SK-N-DZ (cell line): ENCODE results near the gene HEATR3. TPM values are rescaled to one million over a fixed set of nuclear protein-coding genes. Genes with fewer than 3 reads are reported as not detected.

Experiments
- DNase-seq: peaks from one replicate; pipeline ENCODE4 v3.0.0-alpha.2; 2015; ENCODE audit warnings: low spot score
- polyA plus RNA-seq, 2 experiments: library from polyadenylated mRNA; depleted of rRNA; stranded (reverse); fragments of >200 nt; gene quantifications; 2 replicates each; pipeline ENCODE4 v1.2.3, GENCODE V29; 2014

Gene HEATR3, protein sequence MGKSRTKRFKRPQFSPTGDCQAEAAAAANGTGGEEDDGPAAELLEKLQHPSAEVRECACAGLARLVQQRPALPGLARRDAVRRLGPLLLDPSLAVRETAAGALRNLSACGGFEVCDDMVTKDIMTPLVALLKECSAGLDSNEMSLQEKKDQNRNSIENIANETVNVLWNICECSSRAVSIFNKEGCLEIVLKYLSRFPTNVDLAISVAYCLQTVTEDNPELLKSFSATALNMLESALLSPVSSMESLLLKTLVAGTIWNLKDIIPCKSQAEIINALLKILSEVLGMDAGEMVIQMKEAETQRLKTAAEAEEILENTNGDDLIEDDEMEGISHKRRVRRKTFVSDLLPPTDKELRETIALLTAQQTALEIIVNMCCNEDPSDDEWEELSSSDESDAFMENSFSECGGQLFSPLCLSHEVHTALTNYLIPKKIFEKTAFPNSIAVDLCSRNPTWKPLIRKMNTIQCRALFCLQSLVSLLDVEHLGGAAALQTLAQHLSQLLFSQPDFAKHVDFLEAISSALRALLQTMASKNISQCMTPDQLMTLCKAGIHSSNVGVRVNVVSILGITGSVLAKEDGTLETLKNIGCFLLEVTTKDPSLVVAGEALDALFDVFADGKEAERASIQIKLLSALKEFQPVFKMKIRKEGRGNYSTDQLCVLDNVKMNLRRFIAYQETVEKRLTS
- polyA plus RNA-seq (2014; cell fraction: cytosol; rRNA removed) = 26.8 and 43.5 TPM in 2 replicates
- polyA plus RNA-seq (2014; cell fraction: nucleus; rRNA removed) = 50.7 and 85.1 TPM in 2 replicates

DNA sequence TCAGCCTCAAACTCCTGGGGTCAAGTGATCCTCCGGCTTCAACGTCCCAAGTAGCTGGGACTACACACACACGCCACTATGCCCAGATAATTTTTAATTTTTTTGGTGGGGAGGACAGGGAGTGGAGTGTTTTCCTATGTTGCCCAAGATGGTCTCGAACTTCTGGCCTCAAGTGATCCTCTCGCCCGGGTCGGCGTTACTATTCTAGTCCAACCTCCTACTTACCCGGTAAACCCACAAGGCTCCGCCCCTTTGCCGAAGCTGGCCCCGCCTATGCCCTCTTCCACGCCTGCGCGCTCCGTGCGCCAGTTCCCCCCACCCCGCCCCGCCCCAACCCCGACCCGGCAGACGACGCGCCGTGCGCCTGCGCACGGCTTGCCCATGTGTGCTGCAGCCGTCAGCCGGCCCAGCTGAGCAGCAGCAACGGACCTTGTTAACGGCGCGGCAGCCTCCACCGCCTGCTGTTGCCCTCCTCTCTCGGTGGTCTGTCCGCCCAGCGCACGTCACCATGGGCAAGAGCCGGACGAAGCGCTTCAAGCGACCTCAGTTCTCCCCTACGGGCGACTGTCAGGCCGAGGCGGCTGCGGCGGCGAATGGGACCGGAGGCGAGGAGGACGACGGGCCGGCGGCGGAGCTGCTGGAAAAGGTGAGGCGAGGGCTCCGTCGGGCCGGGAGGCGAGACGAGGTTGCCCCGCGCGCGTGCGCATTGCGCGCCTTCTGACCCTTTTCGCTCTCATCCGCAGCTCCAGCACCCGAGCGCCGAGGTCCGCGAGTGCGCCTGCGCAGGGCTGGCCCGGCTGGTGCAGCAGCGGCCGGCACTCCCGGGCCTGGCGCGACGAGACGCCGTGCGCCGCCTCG lies at the start of gene HEATR3:
TSS of gene HEATR3 (plus strand) at position 347 of the 858 bp plus-strand sequence. CDS start at position 509, 162 bp downstream.
- peak; percentile 91 for DNase-seq

DNA sequence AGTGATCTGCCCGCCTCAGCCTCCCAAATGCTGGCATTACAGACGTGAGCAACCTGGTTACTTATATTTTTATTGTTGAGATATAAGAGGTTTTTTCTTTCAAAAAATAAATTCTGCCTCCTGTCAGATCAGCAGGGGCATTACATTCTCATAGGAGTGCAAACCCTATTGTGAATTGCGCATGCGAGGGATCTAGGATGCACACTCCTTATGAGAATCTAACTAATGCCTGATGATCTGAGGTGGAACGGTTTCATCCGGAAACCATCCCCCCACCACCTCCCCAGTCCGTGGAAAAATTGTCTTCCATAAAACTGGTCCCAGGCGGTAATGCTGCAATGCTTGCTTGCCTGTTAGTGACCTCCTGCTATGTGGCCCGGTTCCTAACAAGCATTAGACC lies 48.2 kb upstream of the HEATR3 start:
- DNase-seq = no peak

DNA sequence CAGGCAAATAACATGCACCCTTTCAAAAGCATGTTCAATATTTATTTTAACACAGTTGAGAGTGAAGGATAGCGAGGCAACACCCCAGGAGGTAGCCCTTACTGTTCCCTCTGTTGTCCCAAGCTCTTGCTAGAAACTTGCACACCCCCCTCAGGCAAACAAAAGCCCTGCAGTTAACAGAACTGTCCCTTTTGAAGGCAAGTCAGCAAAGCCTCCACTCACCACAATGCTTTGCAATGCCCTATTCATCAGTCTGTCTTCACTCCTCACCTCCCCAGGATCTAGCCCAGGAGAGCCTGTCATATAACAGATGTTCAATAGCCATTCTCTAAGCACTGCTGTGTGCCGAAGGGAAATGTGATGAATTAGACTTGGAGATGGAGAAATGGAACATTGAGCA lies 44.2 kb upstream of the HEATR3 start:
- no peak for DNase-seq

DNA sequence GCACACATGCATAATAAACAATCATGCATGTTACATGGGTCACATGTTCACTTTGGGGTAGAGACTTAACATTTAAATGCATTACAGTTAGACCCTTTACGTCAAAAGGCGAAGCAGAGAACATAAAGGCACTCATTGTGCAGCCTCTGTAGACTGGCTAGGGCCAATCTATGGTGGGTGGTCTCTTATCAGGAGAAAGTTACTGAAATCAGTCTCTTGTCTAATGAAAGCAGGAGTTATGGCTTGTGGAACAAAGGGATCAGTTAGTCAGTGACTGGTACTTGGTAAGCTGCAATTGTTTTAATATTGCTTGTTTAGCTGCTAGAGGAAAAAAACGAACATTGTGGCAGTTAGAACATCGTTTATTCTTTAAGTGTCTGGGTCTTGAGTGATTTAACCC lies 42.1 kb upstream of the HEATR3 start:
- no peak for DNase-seq

DNA sequence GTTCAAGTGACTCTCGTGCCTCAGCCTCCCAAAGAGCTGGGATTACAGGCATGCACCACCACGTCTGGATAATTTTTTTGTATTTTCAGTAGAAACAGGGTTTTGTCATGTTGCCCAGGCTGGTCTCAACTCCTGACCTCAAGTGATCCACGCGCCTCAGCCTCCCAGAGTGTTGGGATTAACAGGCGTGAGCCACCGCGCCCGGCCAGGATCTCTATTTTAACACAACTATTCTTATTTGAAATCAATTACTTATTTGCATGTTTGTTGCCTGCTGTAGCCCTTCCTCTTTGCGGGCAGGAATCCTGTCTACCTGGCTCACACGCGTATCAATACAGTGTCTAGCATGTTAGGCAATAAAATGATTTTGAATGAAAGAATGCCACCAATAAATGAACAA lies 41.6 kb upstream of the HEATR3 start:
- no peak for DNase-seq

DNA sequence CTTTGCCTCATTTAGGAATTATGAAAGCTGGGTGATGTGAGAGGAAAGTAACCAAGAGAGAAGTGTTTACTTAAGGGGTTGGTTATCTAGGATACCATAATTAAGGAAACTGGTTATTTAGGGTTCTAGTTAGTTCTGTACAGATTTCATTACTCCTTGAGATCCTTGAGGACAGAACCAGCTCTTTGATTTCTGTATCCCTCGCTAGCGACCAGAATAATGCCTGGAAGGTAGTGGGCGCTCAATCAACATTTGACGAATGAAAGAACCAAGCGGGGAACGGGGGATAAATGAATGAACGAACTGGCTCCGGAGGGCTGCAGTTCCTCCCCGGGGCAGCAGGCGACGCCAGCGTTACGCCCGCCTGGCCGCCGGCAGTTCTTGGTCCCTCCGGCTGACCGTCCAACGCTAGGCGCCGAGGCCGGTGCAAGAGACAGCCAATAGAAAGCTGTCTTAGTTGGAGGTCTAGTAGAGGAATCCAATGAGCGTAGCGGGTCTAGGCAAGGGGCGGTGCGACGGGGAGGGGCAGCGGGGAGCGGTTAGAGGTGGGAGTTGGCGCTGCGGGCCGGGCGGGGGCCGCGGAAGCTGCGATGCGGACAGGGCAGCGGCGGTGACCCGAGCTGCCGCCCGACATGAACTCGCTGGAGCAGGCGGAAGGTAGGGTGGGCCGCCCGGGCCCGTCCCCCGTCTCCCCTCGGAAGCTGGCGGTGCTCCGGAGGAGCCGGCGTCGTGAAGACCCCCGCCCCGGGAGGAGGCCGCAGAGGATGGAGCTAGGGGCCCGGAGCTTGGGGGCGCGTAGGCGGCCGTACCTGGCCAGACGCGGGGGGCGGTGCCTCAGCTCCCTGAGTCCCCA lies 40.9 kb upstream of the HEATR3 start, which contains the start of gene CNEP1R1:
TSS of gene CNEP1R1 (plus strand) at position 542 of the 853 bp plus-strand sequence. CDS start at position 633, 91 bp downstream.
- peak; percentile 96 for DNase-seq

DNA sequence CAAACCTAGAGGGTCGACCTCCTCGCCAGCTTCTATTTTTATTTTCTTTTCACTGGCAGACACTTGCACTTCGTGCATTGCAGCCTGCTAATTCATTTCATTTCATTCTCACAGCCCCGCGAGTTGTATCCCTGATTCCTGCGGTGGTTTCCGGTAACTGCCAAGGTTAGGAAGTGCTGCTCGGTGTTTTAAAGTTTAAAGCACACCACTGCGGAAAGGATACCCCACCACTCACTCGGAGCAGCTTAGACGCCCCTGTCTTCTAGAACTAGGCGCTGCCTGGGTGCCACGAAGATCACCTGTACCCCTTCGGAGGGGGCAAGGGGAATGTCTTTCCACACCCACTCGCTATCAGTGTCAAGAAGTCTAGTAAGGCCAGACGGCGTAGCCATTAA lies 40.2 kb upstream of the HEATR3 start:
- DNase-seq = no peak

DNA sequence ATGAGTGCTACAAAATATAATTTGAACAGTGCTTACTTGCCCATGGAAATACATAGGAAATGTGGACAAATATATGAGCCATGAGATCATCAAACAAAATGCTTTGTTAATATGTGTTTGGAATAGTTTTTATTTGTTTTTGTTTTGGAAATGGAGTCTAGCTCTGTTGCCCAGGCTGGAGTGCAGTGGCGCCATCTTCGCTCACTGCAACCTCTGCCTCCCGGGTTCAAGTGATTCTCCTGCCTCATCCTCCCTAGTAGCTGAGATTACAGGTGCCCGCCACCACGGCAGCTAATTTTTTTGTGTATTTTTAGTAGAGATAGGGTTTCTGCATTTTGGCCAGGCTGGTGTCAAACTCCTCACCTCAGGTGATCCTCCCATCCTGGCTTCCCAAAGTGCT lies 37.9 kb upstream of the HEATR3 start:
- DNase-seq = no peak

DNA sequence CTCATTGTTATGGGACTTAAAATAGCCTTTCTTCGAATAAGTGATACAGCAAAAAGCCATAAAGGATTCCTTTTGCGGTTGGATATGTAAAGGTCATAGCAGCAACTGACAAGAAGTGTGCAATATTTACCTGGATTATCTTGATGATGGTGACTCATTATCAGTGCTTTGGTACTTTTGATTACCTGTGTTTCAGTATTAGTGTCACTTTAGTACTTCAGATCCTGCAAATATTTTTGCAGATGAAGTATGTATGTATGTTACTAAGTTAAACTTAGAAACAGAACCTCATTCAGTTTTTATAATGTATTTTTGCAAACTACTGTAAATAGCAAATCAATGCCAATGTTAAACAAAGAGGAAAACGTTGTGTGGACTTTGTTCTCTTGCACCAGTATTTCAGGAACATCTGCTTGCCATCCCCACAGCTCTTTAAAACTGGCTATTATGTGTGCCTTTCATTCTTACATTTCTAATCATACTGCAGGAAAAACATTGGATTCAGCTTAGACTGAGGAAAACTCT lies 30.2 kb upstream of the HEATR3 start:
- DNase-seq = no peak

DNA sequence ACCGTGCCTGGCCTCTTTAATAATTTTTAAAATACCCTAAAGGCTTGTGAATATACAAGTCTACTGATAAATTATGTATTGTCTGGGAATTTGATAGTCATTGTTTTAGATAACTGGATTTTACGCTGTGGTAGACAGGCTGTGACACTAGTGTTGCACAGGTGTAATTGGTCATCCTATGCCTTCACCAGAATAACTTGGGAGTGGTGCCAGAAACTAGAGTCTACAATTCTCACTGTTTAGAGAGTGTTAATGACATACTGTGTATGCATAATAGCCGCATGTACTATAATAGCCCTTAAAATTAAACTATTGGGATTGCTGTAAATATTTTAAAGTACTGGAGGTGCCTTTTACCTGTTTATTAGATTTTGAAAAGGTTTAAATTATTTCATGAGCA lies 29.3 kb upstream of the HEATR3 start:
- no peak for DNase-seq

DNA sequence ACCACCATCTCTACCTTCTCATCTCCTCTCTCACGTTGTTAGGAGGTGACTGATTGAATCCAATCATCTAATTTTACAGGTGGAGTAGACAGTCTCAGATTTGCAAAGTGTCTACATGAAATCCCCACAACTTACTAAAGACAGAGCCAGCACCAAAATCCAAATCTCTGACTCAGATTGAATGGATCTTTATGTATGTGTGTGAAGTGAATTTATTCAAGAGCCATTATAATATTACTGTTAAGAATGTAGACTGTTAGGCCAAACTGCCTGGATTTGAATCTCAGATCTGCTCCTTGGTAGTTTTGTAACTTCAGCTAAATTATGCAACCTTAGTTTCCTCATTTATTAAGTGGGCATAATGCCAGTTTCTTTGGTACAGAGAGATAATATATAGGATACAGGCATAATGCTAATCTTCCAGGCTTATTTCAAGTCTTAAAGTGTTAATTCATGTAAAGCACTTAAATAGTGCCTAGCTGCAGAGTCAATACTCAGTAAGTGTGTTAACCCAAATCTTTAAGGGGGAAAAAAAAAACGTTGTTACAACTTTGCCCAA lies 28.0 kb upstream of the HEATR3 start:
- DNase-seq = no peak

DNA sequence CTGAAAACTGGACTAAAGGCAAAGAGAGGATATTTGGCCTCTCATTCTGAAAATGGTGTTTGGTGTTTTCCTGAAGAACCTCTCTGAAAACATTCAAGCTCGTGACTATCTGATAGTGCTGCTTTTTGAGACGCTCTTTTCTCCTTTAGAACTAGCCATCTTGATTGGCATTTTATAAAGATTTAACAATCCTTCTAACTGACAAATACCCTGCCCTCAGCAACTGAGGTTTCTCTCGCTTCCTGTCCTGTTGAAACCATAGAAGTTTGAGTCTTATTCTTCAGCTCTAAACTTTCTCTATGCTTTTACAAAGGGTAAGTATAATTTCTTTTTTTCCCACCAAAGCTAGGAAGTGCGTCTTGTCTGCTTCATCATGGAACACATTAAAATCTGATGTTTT lies 27.5 kb upstream of the HEATR3 start:
- DNase-seq = no peak

DNA sequence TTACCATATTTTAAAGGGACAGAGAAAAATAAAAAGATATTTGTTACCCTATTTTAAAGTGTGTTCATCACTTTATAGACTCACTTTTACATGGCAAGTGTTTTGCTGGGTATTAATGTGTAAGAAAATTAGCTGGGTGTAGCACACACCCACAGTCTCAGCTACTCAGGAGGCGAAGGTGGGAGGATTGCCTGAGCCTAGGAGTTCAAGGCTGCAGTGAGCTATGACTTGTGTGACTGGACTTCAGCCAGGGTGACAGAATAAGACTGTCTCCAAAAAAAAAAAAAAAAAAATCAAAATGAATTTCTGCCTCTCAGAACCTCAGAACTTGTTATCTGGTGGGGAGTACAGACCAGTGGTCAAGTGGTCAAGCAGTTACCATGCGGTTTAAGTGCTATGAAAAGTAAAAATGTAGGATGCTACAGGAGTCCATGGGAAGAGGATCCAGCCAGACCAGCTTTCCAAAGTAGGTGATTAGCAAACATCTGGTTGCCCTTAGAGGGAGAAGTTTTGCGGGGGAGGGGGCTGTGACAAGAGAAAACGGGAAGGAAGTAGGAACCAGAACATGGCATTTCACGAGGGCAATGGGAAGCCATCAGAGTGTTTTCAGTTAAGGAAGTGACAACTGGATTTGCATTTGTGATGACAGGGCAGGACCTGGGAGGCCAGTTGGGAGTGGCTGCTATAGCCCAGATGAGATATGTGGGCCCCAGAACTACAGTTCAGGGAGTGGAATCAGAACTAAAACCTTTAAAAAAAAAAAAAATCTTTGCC lies 26.8 kb upstream of the HEATR3 start:
- DNase-seq = no peak

DNA sequence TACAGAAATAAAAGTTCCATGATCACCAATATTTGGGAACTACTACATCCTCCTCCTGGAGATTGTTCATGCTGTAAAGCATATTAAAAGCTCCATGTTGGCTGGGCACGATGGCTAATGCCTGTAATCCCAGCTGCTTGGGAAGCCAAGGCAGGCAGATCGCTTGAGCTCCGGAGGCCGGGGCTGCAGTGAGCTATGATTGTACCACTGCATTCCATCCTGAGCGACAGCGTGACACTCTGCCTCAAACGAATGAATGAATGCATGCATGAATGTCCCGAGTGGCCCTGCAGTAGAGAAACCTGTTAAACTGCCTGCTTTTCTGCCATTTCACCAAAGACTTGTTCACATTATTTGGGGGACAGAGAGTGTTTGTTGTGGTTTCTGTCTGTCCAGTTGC lies 25.8 kb upstream of the HEATR3 start:
- no peak for DNase-seq

DNA sequence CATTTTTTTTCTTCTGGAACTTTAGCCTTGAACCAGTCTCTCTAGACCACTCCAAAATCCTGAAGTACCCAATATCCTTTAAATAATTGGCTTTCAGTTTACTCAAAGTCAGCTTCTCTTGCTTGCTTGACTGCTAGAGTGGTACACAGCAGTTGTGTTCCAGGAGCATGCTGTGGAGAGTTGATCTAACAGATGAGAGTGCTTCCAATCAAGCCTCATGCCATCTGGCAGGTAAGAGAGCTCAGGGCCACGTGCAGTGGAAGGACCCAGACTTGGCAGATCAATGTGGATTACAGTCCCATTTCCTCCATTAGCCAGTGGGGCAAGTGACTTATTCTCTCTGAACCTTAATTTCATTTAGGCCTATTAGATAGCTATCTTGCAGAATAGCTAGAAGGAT lies 25.1 kb upstream of the HEATR3 start:
- no peak for DNase-seq

DNA sequence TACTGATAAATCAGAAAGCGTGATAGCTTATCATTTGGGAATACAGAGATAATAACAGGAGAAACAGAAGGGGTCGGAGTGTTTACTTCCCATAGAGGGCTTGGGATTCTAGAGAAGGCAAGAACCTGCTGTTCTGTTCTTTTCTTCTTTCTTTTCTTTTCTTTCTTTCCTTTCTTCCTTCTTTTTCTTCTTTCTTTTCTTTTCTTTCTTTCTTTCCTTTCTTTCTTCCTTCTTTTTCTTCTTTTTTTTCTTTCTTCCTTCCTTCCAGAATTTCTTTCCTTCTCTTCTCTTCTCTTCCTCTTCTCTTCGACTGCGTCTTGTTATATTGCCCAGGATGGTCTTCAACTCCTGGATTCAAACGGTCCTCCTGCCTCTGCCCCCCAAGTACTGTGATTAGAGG lies 22.4 kb upstream of the HEATR3 start:
- no peak for DNase-seq

DNA sequence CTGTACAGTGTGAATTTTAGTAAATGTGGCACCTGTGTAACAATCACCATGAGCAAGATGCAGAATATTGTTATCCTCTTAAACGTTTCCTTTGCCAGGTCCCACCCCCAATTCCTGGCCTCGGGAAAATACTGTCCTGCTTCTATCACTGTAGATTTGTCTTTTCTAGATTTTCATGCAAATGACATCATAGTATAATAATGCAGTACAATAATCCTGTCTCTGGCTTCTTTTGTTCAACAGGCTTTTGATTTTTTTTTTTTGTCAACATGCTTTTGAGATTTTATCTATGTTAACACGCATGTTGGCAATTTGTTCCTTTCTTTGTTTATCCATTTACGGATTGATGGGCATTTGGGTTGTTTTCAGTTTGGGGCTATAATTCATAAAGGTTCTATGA lies 20.4 kb upstream of the HEATR3 start:
- no peak for DNase-seq

DNA sequence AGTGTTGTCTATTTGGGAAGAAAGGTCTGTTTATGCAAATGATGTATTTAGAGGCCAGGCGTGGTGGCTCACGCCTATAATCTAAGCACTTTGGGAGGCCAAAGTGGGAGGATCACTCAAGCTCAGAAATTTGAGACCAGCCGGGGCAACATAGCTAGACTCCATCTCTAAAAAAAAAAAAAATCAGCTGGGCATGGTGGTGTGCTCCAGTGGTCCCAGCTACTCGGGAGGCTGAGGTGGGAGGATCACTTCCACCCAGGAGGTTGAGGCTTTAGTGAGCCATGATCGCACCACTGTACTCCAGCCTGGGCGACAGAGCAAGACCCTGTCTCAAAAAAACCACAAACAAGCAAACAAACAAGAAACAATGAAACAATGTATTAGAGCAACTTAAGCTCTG lies 18.9 kb upstream of the HEATR3 start:
- no peak for DNase-seq

DNA sequence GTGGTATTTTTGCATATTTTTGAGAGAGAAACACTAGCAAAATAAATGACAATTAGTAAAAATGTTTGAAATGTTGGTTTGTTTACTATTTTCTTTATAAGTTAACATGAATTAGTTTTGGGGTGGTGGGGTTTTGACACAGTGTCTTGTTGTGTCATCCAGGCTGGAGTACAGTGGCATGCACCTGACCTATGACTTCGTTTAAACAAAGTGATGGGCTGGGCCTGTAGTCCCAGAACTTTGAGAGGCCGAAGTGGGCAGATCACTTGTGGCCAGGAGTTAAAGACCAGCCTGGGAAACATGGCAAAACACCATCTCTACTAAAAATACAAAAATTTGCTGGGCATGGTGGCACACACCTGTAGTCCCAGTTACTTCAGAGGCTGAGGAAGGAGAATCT lies 17.9 kb upstream of the HEATR3 start:
- DNase-seq = no peak

DNA sequence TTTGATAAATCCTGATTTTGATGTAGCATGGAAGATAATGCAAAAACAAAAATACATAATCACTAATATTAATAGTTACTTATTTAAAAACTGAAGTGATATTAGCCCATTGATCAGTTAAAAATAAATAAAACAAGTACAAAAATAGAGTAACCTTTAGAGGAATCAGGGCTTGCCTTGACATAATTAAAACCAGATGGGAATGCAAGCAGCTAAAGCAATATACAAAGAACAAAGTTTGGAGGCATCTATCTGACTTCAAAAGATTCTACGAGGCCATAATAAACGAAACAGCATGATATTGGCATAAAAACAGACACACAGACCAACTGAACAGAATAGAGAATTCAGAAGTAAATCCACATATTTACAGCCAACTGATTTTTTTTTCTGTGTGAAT lies 15.0 kb upstream of the HEATR3 start:
- no peak for DNase-seq
